H1 (cell line): Measurements from ENCODE around the gene FKBP2.

Source experiments
- EZH2 ChIP-seq: fragments of 200-600 bp; sonication (generic); IDR thresholded peaks from 2 replicates; pipeline ENCODE4 v1.7.1; 2012; ENCODE audit warnings: low read depth, mild to moderate bottlenecking, moderate library complexity, low read length, inconsistent platforms; ENCODE audit not compliant: severe bottlenecking
- GABPA ChIP-seq: IDR thresholded peaks from 2 replicates; pipeline ENCODE4 v1.6.1; 2011; ENCODE audit warnings: mild to moderate bottlenecking, low read length, moderate library complexity, borderline replicate concordance; ENCODE audit not compliant: insufficient read depth
- KDM1A ChIP-seq: fragments of 200-600, 300-600 bp; sonication (generic); IDR thresholded peaks from 2 replicates; pipeline ENCODE4 v1.7.1; 2016; ENCODE audit warnings: mild to moderate bottlenecking, low read length, borderline replicate concordance
- POLR2A ChIP-seq, 2 experiments: IDR thresholded peaks; 1 replicate in 1 of 2; 2 replicates in 1 of 2; pipeline ENCODE4 v1.6.1; 2011; ENCODE audit warnings: low read depth in 2 of 2, low read length in 2 of 2, mild to moderate bottlenecking in 2 of 2; ENCODE audit errors: control extremely low read depth in 1 of 2
- SIN3A ChIP-seq, 2 experiments: IDR thresholded peaks in 1 of 2; conservative IDR thresholded peaks in 1 of 2; 2 replicates each; pipeline ENCODE4 v1.6.1; 2011 to 2012; ENCODE audit warnings: low read length in 2 of 2, improper control_type of control experiment in 1 of 2, low read depth in 1 of 2, mild to moderate bottlenecking in 1 of 2
- TAF7 ChIP-seq: optimal IDR thresholded peaks from 2 replicates; pipeline ENCODE3; 2011; ENCODE audit warnings: low read depth, mild to moderate bottlenecking, inconsistent platforms, low read length, moderate library complexity, borderline replicate concordance
- TBP ChIP-seq: IDR thresholded peaks from 2 replicates; pipeline ENCODE4 v1.6.1; 2011; ENCODE audit warnings: low read depth, low read length, improper control_type of control experiment
- TCF12 ChIP-seq: IDR thresholded peaks from 2 replicates; pipeline ENCODE4 v1.6.1; 2011; ENCODE audit warnings: low read depth, mild to moderate bottlenecking, low read length
- YY1 ChIP-seq: IDR thresholded peaks from 2 replicates; pipeline ENCODE4 v1.6.1; 2011; ENCODE audit warnings: low read depth, mild to moderate bottlenecking, low read length
- TF ChIP-seq, protein P1 (sequence below), 3 experiments: IDR thresholded peaks; 1 replicate in 2 of 3; 2 replicates in 1 of 3; pipeline versions ENCODE4 v1.5.1 to v1.6.1; 2011; ENCODE audit warnings: low read length in 3 of 3, mild to moderate bottlenecking in 3 of 3, inconsistent platforms in 2 of 3, low read depth in 1 of 3, moderate library complexity in 1 of 3; ENCODE audit not compliant: insufficient read depth in 1 of 3; ENCODE audit errors: control extremely low read depth in 1 of 3
- TF ChIP-seq, protein P2 (sequence below): IDR thresholded peaks from 2 replicates; pipeline ENCODE4 v1.6.1; 2012; ENCODE audit warnings: inconsistent platforms

DNA sequence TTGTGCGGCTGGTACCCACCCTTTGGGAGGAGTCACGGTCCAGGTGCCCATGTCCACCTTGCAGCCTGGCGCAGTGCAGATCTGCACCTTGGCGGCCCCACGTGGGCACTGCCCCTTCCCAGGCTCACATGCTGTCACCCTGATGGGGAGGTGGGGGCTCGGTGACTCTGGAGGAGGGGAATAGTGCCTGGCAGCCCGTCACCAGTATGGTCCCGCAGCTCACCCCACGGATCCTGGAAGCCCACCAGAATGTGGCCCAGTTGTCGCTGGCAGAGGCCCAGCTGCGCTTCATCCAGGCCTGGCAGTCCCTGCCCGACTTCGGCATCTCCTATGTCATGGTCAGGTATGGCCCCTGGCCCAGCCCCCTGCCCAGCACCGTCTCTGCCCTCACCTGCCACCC is 20.1 kb upstream of the FKBP2 start:
- TF ChIP-seq TBP (no peak), TCF12 (no peak), EZH2 (no peak), GABPA (no peak), POLR2A (IDR thresholded peaks at IDR 0.05; ENCODE audit: control extremely low read depth in 1 of 2, low read depth in 2 of 2, low read length in 2 of 2) (no peak), TAF7 (no peak), KDM1A (no peak), YY1 (no peak), SIN3A (conservative IDR thresholded peaks at IDR 0.05 in 1 of 2, IDR thresholded peaks at IDR 0.05 in 1 of 2; ENCODE audit: low read depth in 1 of 2, low read length in 2 of 2) (no peak)
- TF ChIP-seq, protein P1, sequence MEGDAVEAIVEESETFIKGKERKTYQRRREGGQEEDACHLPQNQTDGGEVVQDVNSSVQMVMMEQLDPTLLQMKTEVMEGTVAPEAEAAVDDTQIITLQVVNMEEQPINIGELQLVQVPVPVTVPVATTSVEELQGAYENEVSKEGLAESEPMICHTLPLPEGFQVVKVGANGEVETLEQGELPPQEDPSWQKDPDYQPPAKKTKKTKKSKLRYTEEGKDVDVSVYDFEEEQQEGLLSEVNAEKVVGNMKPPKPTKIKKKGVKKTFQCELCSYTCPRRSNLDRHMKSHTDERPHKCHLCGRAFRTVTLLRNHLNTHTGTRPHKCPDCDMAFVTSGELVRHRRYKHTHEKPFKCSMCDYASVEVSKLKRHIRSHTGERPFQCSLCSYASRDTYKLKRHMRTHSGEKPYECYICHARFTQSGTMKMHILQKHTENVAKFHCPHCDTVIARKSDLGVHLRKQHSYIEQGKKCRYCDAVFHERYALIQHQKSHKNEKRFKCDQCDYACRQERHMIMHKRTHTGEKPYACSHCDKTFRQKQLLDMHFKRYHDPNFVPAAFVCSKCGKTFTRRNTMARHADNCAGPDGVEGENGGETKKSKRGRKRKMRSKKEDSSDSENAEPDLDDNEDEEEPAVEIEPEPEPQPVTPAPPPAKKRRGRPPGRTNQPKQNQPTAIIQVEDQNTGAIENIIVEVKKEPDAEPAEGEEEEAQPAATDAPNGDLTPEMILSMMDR (IDR thresholded peaks at IDR 0.05; ENCODE audit: control extremely low read depth in 1 of 3, insufficient read depth in 1 of 3, low read depth in 1 of 3, low read length in 3 of 3): no peak
- TF ChIP-seq, protein P2, sequence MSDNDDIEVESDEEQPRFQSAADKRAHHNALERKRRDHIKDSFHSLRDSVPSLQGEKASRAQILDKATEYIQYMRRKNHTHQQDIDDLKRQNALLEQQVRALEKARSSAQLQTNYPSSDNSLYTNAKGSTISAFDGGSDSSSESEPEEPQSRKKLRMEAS: no peak
